HG03432 (cell line): ENCODE measurements around the gene NFKBIB.

Experiments used
- ATAC-seq: cut with Tn5 transposase; IDR thresholded peaks from one replicate; pipeline ENCODE4 v1.9.1; 2021; ENCODE audit warnings: mild to moderate bottlenecking, moderate library complexity; ENCODE audit not compliant: unreplicated experiment

NFKBIB gene

GRCh38 chr19:38901683-38902082 is 1.9 kb downstream of the NFKBIB start:
- no peak for ATAC-seq

GRCh38 chr19:38904581-38905539 is 5.1 kb downstream of the NFKBIB start:
- ATAC-seq: no peak

- ATAC-seq: no peak
Measured at GRCh38 chr19:38905620-38906019, 5.9 kb downstream of the NFKBIB start.

DNA sequence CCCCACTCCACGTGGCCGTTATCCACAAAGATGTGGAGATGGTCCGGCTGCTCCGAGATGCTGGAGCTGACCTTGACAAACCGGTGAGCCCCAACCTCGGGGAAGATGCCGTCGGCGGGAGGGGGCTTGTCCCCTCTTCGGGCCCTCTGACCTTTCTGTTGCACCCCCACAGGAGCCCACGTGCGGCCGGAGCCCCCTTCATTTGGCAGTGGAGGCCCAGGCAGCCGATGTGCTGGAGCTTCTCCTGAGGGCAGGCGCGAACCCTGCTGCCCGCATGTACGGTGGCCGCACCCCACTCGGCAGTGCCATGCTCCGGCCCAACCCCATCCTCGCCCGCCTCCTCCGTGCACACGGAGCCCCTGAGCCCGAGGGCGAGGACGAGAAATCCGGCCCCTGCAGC is 7.5 kb downstream of the NFKBIB start:
- ATAC-seq: no peak

DNA sequence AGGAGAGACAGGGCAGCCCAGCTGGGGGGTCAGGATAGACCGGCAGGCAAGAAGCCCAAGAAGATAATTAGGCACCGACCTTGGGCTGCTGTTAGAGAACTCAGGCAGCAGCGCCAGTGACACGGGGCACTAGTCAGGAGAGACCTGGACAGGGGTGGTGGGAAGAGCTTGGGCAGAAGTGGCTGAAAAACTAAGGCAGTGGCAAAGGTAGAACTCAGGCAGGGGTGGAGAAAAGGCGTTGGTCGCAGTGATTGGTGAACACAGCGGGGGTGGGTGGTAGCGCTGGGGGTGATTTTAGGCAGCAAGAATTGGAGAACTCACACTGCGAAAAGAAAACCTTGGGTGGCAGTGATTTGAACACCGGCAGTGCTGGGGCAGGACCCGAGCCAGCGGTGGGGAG is 7.9 kb downstream of the NFKBIB start:
- ATAC-seq: no peak

GRCh38 chr19:38908911-38909310 is 9.1 kb downstream of the NFKBIB start:
- ATAC-seq: no peak

DNA sequence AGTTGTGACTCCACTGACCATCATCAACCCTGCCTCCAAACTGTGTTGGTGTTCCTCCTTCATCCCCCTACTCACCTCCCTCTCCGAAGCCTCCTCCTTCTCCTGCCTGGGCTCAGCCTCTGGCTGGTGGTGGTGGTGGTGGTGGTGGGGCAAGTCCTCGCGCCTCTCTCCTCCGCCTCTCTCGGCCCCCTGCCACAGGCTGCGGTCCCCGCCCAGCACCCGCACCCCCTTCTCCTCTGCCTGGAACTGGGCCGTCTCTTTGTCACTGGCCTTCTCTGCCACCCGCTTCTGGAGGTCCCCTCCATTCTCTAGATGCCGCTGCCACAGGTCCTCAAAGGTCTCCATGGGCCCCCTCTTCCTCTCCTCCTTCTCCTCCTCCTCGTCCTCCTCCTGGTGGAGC is 10.7 kb downstream of the NFKBIB start:
- no peak for ATAC-seq

GRCh38 chr19:38911388-38912001 is 11.7 kb downstream of the NFKBIB start:
- no peak for ATAC-seq

DNA sequence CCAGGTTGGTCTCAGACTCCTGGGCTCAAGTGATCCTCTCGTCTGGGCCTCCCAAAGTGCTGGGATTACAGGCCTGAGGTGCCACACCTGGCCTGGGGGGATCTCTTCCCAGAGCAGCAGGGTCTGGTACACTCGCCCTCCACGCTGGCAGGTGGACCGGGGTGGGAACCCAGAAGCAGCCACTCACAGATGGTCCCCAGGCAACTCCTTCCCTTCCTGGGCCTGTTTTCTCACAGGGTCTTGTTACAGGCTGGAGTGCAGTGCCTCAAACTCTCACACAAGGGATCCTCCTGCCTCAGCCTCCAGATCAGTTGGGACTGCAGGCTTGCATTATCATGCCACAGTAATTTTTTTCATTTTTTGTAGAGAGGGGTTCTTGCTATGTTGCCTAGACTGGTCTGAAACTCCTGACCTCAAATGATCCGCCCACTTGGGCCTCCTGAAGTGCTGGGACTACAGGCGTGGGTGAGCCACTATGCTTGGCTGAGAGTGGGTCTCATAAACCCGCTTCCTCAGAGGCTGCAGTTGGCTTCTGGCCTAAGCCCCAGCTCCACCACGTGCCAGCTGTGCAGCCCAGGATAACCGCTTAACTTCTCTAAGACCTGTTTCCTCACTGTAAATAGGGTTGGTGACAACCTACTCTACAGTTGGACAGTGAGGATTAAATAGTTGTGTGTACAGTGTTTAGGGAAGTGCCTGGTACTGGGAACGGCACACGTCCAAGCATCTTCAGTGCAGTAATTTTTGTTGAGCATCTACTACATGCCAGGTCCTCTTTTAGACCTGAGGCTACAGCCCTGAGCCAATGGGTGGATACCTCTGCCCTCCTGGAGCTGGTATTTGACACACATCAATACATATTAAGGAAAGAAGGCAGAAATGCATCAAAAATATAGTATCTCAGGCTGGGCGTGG is 13.1 kb downstream of the NFKBIB start:
- ATAC-seq: no peak

DNA sequence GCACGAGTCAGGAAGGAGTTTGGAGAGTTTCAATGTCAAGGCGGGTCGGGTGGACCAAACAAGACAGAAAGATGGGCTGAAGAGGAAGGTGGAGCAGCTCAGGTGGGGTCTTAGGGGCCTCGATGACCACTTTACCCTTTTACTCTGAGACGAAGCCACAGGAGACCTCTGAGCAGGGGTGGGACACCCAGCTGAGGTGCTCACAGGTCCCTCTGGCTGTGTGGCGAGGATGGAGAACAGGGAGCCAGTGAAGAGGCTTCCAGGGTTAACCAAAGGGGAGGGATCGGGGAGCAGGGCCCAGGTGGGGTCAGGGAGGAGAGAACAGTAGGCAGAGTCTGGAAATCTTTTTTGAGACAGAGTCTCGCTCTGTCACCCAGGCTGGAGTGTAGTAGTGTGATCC is 14.2 kb downstream of the NFKBIB start:
- ATAC-seq: no peak

- no peak for ATAC-seq
Measured at GRCh38 chr19:38915329-38916321, 15.9 kb downstream of the NFKBIB start.

DNA sequence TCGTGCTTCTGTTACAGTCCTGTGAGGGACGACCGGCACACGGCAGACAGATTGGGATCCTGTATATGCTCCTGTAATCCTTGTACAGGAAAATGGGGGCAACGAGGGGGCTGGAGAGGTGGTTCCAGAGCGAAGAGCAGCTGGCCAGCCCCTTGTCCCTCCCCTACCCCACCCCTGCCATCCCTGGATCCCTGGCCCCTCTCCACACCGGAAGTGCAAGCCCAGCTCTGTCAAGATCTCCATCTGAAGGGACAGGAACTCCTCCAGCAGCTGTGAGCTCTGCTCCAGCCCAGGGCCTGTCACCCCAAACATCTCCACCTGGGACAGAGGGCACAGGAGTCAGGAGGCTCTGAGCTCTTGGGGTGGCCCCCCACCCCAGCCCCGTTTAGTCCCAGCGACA is 17.7 kb downstream of the NFKBIB start:
- no peak for ATAC-seq

- ATAC-seq: no peak
Measured at GRCh38 chr19:38917921-38918491, 18.2 kb downstream of the NFKBIB start.

DNA sequence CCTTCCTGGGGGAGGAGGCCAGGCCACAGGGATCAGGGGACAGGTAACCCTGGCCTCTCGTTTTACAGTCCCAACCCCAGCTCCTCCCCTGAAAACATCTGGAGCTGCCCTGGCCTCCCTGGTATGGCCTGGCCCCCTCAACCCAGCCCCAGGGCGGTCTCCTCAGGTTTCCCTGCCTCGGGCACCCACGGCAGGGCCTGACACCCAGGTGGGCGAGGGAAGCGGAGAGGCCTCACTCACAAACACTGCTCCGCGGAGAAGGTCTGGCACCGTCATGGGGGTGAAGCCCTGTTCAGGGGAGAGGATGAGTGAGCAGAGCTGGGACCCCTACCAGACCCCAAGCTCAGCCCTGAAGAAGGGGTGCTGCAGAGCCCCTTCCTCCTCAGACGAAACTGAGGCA is 18.8 kb downstream of the NFKBIB start:
- ATAC-seq: no peak

- no peak for ATAC-seq
Measured at GRCh38 chr19:38919837-38920601, 20.2 kb downstream of the NFKBIB start.

- no peak for ATAC-seq
Measured at GRCh38 chr19:38920602-38921419, 21.0 kb downstream of the NFKBIB start.

DNA sequence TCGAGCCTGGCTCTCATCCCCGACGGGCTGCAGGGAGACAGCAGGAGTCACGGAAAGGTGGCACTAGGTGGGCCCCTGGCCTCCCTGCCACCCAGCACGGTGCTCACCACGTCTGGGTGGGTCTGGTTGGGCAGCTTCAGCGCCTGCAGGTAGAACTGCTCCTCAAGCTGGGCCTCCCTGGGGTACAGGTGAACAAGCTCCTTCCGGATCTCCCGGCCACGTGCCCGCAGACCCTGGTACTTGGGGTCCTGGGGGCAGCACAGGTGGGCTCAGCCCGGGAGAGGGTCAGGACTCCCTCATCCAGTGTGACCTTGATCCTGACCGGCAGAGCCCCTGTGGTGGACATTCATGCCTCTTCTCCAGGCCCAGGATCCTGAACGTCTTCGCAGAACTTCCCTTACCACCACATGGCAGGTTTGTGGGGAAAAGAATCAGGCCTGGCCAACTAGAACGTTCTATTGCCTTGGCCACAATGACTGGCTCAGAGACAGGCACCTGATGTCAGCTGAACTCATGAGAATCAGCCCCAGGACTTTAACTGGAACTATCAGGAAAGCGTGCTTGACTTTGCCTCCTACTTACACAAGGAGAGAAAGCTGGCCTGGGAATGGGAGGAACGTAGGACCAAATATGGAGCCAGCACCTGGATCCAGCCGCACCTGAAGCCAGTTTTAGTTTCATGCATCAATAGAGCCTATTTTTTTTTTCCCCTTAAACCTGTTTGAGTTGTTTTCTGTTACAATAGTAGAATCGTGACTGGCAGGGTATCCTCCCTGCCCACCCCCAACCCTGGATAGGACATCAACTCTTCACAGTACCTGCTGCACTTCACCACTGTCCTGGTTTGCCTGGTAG is 21.9 kb downstream of the NFKBIB start:
- ATAC-seq: no peak
